Germinal center (tissue), 1 donor: ENCODE measurements around the gene DHRS9.
"Not testable (repeated sequence)": the region's sequence is repeated elsewhere in the genome, so short reads cannot be mapped to it uniquely, and the experiment has no call there.

Source experiments
- DNase-seq: peaks from one replicate; pipeline ENCODE4 v3.0.0; 2012; ENCODE audit warnings: mixed read lengths, low spot score

The DHRS9 gene

DNA sequence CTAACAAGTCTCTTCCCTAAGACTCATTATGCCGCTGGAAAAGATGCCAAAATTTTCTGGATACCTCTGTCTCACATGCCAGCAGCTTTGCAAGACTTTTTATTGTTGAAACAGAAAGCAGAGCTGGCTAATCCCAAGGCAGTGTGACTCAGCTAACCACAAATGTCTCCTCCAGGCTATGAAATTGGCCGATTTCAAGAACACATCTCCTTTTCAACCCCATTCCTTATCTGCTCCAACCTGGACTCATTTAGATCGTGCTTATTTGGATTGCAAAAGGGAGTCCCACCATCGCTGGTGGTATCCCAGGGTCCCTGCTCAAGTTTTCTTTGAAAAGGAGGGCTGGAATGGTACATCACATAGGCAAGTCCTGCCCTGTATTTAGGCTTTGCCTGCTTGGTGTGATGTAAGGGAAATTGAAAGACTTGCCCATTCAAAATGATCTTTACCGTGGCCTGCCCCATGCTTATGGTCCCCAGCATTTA, 26.3 kb downstream of the DHRS9 start:
- no peak for DNase-seq

DNA sequence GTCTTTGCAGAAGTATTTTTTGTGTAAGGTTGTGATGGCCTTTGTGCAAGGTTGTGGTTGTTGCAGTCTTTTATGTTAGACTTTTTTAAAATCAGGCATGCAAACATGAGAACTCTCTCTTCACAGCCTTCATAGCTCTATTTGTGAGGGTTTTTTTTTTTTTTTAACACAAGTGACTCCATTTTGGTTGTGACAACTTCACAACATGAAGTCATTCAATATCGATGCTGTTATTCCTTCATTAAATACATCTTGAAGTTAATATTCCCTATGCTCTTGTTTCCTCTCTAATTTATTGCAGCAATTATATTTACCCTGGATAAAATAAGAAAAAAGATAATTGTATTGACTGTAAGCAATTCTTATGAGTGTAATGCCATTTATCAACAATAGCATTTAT, 35.5 kb downstream of the DHRS9 start:
- no peak for DNase-seq

DNA sequence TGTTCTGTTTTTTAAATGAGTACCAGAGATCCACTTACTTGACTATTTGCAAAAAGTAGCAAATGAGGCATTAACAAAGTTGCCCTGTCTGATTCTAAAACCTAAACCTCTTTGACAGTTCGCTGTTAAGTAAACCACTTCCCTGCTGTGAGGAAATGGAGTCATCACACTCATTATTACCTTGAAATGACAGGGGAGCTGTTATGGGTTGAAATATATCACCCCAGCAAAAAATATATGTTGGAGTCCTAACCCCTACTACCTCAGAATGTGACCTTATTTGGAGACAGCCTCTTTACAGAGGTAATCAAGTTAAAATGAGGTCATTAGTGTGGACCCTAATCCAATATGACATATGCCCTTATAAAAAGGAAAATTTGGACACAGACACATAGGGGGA, 36.1 kb downstream of the DHRS9 start:
- DNase-seq = no peak

DNA sequence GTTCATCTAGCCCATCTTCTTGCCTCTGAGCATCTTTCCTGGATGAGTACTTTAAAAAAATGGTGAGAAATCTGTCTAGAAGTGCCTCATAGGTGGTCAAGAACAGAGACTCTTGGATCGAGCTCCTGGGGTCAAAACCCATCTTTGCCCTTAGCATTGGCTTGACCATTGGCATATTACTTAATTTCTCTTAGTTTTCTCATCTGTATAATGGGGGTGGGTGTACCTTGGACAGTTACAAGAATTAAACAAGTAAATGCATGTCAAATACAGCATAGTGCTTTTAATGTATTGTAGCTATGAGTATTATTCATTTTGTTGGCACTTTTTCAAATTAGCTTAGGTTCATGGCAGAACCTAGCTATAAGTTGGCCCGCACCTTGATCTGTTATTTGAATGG, 36.8 kb downstream of the DHRS9 start:
- no peak for DNase-seq

DNA sequence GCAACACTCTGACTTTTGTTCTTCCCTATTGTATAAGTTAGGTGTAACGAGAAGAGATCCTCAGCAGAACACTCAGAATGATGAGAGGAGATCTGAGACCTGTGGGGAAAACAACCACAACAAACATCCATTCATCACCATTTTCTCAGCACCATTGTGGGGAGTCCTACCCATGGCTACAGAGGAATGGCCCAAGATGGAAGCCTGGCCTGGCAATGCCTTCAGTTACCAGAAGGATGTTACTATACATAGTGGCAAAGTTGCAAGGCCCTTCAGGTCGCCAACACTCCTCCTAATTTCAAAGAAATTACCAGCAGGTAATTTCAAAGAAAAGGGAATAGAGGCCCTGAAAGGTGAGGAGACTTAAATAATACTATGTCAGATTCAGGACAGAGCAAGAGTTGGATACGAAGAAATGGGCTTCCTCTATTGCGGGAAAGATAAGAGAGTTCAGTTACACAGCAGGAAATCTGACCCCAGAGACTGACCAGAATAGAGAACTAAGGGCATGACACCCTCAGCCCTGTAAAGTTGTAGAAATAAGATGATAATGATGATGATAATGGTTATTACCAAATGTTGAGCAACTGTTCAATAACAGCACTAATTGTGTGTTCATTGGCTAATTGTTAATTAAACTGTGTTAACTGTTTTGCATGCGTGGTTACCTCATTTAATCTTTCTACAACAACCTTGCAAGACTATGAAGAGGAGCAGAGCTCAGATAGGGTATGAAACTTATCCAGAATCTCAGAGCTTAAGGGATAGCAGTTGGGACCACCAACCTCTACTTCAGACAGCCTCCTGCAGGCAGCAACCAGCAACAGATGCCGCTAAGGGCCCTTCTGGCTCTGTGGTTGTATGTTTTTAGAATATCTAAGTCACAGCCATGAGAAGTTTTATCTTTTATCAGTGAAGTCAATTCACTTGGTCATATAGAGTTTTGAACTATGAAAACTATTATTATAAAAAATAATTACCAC, 37.5 kb downstream of the DHRS9 start:
- no peak for DNase-seq

DNA sequence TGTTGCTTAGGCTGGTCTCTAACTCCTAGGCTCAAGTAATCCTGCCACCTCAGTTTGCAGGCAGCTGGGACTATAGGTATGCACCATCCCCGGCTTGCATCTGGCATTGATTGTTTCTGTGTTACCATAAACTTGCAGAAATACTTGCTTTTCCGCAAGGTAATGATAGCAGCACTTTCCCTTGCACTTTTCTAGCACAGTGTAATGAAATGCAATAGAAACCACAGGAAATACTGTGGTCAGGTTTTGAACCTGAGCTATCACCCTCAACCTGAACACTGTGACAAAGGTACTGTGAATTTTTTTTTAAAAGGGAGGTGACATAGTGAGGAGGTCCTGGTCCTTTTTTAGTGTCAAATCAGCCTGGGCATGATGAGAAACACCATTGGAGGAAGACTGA, 38.3 kb downstream of the DHRS9 start:
- DNase-seq = no peak

DNA sequence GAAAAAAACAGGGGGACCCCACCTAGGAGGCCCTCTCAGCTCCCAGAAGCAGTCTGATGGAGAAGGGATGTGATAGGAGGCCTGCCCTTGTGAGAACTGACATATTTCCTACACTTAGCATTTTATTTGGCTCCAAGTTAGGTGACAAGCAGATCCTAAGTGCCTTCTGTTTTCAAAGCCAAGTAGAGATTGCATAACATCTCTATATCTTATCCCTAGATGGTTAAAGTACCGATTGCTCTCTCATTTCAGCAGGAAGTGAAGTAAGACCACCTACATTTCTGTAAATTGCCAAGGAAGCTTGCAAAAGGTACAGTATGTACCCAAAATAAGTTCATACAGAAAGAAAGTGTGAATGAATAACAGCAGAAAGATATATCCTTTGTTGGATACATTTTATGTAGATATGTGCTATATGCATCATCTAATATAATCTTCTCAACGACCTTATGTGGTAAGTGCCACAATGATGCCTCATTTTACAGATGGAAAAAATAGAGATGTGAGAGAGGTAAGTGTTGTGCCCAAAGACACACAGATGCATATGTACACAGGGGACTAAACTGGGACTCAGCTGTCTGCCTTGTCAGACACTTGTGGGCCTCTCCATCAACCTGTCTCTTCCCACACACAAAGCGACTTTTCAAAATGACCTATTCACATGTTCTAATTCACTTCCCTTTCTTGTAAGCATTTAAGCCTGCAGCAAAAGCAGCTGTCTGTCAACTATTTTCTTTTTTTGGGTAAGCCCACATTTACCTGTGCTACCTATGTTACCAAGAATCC, 38.9 kb downstream of the DHRS9 start:
- DNase-seq = peak; percentile 24

DNA sequence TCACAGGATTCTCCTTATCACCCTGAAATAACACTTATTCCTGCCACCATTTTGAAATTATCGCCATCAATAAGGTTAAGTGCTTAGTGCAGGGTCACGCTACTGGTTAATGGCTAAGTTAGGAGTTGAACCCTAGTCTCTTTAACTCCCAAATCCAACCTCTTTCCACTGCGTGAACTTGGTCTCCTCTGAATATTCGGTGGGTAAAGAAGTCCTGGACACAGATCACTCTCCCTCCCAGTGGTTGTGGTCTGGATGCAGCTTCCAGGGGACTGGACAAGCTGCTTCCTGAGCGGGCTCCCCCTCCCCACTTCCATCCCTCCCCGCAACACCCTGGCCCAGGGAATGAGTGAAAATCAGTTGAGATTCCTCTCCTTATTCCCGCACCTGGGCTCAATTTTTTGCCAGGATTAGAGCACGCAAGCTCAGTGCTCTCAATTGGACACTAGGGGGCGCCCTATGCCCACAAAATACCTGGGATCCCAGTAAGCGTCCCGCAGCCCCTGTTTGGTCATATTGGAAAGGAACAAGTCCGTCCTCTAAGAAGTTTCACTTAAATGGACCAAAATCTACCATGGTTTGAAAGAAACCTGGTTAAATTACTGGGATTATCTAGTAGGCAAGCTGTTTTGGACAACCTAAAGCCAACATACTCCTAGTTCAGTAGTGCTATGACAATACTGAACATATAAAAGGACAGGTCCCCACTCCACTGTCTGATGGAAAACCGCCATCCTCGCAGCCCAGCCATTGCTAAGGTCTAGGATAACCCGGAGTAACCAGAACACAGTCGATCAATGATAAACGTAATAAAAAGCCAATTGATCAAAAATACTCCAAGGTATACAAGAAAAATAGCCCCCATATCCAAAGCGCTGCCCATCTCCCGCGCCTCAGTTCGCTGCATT, 40.4 kb downstream of the DHRS9 start:
- DNase-seq = peak; percentile 73

DNA sequence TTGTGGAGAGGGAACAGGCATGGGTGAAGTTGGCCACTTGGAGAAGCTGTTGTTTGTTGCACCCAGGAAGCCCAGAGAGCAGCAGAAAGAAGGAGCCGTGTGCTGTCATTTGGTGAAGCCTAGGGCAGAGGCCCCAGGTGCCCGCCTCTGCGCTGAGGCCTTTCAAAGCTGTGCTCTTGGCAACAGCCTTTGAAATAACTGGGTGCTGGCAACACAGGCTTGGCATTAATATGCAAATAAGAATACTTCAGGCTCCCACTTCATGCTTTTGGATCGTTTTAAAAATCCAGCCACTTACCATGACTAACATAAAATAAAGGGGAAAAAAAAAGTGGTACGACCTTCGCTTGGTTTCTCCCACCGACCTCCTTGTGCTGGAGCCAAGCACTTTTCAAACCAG, 41.1 kb downstream of the DHRS9 start:
- no peak for DNase-seq

DNA sequence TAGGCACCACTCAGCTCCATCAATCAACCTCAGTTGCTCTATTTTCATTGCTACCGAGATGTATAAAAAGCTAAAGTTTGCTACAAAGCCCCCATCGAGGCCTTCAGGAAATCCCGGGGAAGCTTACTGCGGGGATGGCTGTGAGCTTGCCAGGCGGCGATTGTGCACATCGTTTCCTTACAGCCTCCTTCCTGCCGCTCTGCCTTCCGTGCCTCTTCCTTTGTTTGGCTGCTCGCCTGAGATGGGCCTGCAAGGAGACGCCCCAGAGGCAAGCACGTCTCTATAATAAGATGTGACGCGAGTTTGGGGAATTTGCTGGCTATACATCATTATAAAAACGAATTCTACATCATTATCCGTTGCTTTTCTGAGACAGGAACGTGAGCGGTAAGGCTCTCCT, 41.6 kb downstream of the DHRS9 start:
- no peak for DNase-seq

DNA sequence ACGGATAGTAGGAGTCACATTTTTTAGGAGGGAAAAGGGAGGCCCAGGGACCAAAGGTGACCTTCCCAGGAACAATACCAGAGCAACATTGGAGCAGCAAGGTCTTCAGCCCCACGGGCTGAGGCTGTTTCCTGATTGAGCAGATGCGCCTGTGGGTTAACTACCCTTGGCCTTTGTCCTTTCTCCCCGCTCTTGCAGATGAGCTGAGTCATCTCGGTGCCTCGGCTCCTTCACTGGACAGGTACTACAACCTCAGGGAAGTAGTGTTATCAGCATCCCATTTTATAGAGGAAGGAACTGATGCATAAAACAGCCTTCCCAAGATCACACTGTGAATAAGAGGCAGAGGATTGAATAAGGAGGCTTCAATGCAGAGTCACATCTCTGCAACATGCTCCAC, 43.5 kb downstream of the DHRS9 start:
- no peak for DNase-seq

DNA sequence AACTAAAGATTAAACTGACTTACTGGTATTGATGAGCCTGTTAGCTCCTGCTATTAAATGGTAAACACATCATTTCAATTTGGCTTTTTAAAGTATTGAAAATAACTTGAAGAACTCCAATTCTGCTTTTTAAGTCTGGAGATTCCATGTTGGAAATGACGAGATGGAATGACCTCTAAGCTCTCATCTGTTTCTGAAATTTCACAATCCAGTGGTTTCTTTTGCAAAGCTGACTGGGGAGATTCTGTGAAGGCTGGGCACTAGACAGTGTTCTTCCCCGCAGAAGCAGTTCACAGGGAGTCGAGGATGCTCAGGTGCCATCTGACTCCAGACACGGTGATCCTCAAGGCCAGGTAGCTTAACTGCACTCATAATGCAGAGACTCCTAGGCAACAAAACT, 44.7 kb downstream of the DHRS9 start:
- no peak for DNase-seq

DNA sequence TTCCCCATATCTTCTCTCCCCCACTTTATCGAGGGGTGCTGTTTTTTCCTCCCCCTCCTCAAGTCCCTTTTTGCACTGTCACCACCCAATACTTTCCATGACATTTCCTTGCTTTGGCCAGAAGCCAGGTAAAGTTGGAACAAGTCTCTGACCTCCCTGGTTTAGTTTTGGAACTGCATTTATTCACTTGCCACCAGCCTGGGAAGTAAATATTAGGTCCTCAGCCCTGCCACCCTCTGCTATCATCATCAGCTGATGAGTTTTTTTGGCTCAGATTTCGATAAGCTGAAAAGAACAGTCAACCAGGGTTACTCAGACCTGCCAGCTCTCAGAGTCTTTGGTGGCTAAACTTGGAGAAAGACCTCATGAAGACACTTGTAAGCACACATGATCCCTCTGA, 47.0 kb downstream of the DHRS9 start:
- DNase-seq = no peak

DNA sequence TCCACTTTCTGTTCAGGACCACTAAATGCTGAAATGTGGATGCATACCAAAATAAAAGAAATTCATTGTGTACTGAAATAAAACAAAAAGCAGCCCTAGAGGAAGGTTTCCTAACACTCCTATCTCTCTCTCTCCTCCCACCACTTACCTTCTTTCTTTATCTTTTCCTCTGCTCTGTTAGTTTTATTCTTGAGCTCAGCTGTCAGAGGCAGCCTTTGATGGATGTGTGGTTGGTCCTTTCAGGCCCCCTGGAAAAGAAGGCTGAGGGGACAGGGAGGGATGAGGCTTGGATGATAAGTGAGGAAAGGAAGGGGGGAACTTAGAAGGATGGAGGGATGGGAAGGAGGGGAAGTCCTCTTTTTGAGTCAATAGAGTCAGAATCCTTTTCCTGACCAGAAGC, 47.6 kb downstream of the DHRS9 start:
- no peak for DNase-seq

DNA sequence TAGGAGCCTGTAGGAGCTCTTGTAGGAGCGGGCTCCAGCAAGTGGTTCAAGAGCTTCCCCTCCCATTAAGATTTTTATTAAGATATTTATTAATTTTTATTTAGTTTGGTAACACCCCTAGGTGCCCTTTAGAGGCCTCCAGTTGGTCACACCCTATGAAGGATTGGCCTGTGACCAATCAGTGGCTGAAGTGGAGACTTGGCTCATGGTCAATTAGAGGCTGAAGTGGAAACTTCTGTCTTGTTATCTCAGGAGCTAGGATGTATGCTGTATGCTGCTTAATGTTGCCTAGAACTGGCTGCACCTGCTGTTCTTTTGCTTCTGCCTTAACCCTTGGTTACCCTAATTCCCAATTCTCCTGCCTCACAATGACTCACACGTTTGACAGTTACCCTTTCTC, 48.7 kb downstream of the DHRS9 start:
- no peak for DNase-seq

DNA sequence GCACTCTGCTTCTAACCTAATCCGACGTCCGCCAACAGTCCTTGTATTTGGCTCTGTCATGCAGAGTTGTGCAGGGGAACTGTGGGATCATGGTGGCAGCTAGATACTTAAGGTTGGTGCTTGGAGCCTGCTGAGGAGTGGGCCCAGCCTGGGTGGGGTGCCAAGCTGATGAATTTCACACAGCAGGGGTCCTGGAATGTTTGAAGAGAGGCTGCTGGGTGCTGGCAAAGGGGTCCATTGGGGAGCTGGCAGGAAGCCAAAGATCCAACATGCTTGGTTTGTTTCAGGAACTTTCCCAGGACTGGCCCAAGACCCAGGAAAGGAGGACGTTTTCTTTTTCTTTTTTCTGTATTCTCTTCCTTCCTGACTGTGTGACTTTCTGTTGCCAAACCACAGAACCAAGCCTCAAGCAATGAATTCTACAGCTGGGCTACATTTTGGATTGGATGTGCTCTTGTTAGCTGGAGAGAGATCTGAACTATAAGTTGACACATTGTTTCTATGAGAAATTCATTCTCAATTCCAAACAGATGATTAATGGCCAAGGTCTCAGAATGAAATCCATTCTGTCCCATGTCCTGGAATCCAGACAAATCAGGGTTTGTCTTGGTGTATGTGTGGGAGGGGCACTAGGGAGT, 49.9 kb downstream of the DHRS9 start:
- DNase-seq = no peak

DNA sequence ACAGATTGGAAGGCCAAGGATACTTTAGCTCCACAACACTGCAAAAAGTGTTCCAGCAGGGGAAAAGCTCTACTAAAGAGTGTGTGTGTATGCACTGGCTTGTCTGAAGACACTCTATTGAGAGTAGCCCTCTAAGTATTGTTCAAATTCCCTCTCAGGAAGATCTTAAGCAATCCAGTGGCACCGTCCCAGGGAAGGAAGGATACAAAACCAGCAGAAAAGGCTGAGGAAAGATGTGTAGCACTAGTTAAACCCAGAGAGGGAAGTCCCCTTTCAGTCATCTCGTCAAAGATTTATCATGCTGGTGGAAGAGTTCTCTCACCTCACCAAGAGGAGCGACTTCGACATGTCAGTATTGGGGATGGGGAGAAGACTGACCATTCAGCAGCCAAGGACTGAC, 50.5 kb downstream of the DHRS9 start:
- DNase-seq = no peak

DNA sequence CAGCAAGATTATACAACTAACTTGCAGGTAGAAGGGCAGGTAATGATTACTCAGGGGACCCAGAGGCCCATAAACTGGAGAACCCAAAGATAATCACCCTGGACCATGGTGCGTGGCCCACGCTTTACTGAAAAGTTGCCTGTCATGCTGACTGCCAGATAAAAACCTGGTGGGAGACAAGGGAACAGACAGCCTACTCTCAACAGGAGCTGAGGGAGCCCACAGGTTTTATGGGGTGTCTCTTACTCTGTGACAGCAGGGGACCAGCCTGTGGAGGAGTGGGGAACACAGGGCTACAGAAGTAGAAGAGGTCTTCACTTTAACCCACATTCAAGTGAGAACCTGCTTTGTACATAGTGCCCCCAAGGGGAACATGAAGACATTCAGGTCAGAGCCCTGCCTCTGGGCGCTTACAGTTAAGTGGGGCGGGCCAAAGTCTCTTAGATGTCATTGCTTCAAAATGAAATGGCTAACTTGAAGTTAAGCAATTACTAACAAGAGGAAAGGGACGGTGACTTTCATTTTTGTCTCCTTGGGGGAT, 60.4 kb downstream of the DHRS9 start:
- no peak for DNase-seq

DNA sequence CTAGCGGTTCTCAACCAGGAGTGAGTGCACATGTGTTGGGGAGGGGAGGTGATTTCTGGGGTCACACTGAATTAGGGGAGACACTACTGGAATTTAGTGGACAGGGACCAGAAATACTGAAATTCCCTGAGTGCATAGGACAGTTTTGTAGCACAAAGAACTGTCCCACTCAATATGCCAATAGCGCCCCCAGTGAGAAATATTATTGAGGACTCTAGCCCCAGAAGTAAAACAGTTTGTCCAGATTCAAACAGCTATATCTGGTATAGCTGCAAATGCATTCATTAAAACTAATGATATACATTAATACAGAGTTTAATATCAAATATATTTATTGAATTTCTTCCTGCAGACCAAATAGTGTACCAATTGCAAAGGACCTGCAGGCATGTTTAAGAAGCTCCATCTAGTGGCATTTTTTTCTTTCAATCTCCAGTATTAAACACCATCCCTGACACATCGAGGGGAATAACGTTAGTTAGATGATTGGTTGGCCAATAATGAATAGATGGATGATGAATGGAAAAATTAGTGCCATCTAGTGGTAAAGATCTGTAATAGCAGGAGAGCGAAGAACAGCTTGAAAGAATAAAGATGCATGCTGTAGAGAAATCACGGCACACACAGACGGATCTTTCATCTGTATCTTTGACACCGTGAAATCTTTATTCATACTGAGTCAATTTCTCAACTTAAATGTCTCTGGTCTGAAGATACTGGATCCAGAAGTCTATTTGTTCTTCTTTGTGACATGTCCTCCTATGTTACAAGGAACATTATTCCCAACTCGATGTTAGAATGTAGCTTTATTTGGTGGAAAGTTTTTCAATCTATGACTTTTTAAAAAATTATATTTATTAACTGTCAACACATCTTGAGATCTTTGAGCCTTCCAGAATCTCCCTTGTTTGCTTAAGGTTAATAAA, 62.5 kb downstream of the DHRS9 start:
- peak; percentile 74 for DNase-seq

DNA sequence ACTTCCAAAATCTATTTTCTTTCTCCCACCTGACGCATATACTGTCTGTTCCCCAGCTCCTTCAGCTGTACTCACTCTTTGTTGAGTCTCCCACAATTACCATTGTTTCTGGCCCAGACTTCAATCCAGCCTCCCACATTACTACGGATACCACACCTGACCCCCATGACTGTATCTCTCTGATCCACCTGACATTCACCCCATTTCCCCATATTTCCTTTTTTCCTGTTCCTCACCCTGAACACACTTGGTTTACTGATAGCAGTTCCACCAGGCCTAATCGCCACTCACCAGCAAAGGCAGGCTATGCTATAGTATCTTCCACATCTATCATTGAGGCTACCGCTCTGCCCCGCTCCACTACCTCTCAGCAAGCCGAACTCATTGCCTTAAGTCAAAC, 64.9 kb downstream of the DHRS9 start:
- not testable (repeated sequence) for DNase-seq
